Smooth muscle cell (in vitro differentiated cells): ENCODE data around the gene KLRG1. TPM values are rescaled to one million over a fixed set of nuclear protein-coding genes. Genes with fewer than 3 reads are reported as not detected.

Experiments used
- DNase-seq: peaks from one replicate; lab custom pipeline; 2025; ENCODE audit not compliant: unreplicated experiment; lab: John Stamatoyannopoulos, UW
- H2AFZ ChIP-seq: fragments of 200-600 bp; sonication (generic); 2 replicates; pipeline ENCODE4 v1.6.0; 2016; ENCODE audit warnings: antibody characterized with exemption, low read depth, mild to moderate bottlenecking
- H3F3A ChIP-seq: fragments of 200-600 bp; sonication (generic); 2 replicates; pipeline ENCODE4 v1.6.0; 2017; ENCODE audit warnings: antibody characterized with exemption, low read depth
- H3K27ac ChIP-seq: fragments of 200-600 bp; sonication (generic); 2 replicates; pipeline ENCODE4 v1.5.1; 2016; ENCODE audit warnings: low read depth, mild to moderate bottlenecking
- H3K27me3 ChIP-seq: fragments of 200-600 bp; sonication (generic); 2 replicates; pipeline ENCODE4 v1.6.1; 2016; ENCODE audit warnings: low read depth, mild to moderate bottlenecking
- H3K36me3 ChIP-seq: fragments of 200-600 bp; sonication (generic); 2 replicates; pipeline ENCODE4 v1.5.1; 2016; ENCODE audit warnings: low read depth
- H3K4me1 ChIP-seq: fragments of 200-600 bp; sonication (generic); 2 replicates; pipeline ENCODE4 v1.5.1; 2016; ENCODE audit warnings: low read depth
- H3K4me2 ChIP-seq: fragments of 200-600 bp; sonication (generic); 2 replicates; pipeline ENCODE4 v1.6.0; 2016; ENCODE audit warnings: mild to moderate bottlenecking
- H3K4me3 ChIP-seq: fragments of 200-600 bp; sonication (generic); 2 replicates; pipeline ENCODE4 v1.5.1; 2016; ENCODE audit warnings: mild to moderate bottlenecking
- H3K79me2 ChIP-seq: fragments of 200-600 bp; sonication (generic); 2 replicates; pipeline ENCODE4 v1.6.0; 2016; ENCODE audit warnings: low read depth, mild to moderate bottlenecking
- H3K9ac ChIP-seq: fragments of 200-600 bp; sonication (generic); 2 replicates; pipeline ENCODE4 v1.6.0; 2016; ENCODE audit warnings: low read depth
- H3K9me3 ChIP-seq: fragments of 200-600 bp; sonication (generic); replicated peaks from 2 replicates; pipeline ENCODE4 v1.5.1; 2016; ENCODE audit warnings: low read depth
- H4K20me1 ChIP-seq: fragments of 200-600 bp; sonication (generic); 2 replicates; pipeline ENCODE4 v1.6.0; 2016; ENCODE audit warnings: low read depth
- WGBS: methylation state at CpG from one replicate; pipeline ENCODE4 v1.1.7; 2016; ENCODE audit warnings: low lambda C conversion rate; 5-methylcytosine and 5-hydroxymethylcytosine counted together
- polyA plus RNA-seq: library from polyadenylated mRNA; unstranded; fragments of >200 nt; fragmentation: Nextera tagmentation; extraction: Ambion mirVana; gene quantifications from 2 replicates; pipeline ENCODE4 v1.2.1, GENCODE V29; 2016
- total RNA-seq: library from RNA; depleted of rRNA; stranded (reverse); fragments of >200 nt; gene quantifications from 2 replicates; pipeline ENCODE4 v1.2.3, GENCODE V29; 2014
- TF ChIP-seq, protein P1 (sequence below): fragments of 200-600 bp; sonication (generic); IDR thresholded peaks from 2 replicates; pipeline ENCODE4 v1.5.1; 2017; ENCODE audit warnings: borderline replicate concordance, mild to moderate bottlenecking, antibody characterized with exemption; ENCODE audit not compliant: insufficient read depth, poor library complexity, severe bottlenecking

KLRG1 gene
- total and polyA plus RNA-seq, 2 experiments from 2014 or later, result 1.6 TPM; not detected in 1

DNA sequence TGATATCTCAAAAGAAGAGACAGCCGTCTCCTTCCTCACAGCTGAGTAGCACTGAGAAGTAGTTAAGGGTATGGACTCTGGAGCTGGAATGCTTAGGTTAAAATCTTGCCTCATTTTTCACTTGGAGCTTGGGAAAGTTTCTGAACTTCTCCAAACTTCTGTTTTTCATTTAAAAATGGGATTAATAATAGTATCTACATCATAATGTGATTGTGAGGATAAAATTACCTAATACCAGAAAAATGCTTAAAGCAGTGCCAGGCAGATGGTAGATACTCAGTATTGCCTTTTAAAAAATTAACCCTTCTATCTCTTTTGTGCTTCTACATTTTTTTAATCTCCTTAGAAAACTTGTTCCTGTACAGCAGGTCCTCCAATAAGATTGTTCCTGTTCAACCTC is 63.3 kb downstream of the KLRG1 start:
- 69% methylated on average over 1 of the region's 1 CpG for WGBS
- TF ChIP-seq, protein P1, sequence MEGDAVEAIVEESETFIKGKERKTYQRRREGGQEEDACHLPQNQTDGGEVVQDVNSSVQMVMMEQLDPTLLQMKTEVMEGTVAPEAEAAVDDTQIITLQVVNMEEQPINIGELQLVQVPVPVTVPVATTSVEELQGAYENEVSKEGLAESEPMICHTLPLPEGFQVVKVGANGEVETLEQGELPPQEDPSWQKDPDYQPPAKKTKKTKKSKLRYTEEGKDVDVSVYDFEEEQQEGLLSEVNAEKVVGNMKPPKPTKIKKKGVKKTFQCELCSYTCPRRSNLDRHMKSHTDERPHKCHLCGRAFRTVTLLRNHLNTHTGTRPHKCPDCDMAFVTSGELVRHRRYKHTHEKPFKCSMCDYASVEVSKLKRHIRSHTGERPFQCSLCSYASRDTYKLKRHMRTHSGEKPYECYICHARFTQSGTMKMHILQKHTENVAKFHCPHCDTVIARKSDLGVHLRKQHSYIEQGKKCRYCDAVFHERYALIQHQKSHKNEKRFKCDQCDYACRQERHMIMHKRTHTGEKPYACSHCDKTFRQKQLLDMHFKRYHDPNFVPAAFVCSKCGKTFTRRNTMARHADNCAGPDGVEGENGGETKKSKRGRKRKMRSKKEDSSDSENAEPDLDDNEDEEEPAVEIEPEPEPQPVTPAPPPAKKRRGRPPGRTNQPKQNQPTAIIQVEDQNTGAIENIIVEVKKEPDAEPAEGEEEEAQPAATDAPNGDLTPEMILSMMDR, result no peak
- Histone ChIP-seq H3K9me3 (no peaks in the 10 kb centered on the region), H3K4me3 (no peak overlapping the region), H3K4me1 (no peaks in the 10 kb centered on the region), H3K27ac (no peak overlapping the region), H3K79me2 (no peaks in the 10 kb centered on the region), H3K9ac (no peak overlapping the region), H3F3A (no peaks in the 10 kb centered on the region), H3K36me3 (no peaks in the 10 kb centered on the region), H3K4me2 (no peak overlapping the region), H3K27me3 (no peaks in the 10 kb centered on the region), H2AFZ (no peak overlapping the region), H4K20me1 (no peaks in the 10 kb centered on the region)
- no peak for DNase-seq

Other genes with a start within 250 kb of the KLRG1 start
- gene A2ML1, start 166.9 kb upstream of the KLRG1 start, total RNA-seq, result 10.0 and 12.5 TPM in 2 replicates
- gene A2ML1, start 166.9 kb upstream of the KLRG1 start, polyA plus RNA-seq, result 1.5 and 2.4 TPM in 2 replicates
- 48.8 and 67.6 TPM in 2 replicates for gene PHC1, start 75.0 kb upstream of the KLRG1 start, total RNA-seq
- gene PHC1, start 75.0 kb upstream of the KLRG1 start, polyA plus RNA-seq, result 23.1 and 24.1 TPM in 2 replicates
- gene M6PR, start 39.9 kb upstream of the KLRG1 start, total RNA-seq, result 71.2 and 106 TPM in 2 replicates
- 49.8 and 67.2 TPM in 2 replicates for gene M6PR, start 39.9 kb upstream of the KLRG1 start, polyA plus RNA-seq
- 72.8 and 114 TPM in 2 replicates for gene A2M, start 126.4 kb downstream of the KLRG1 start, total RNA-seq
- 66.0 and 108 TPM in 2 replicates for gene A2M, start 126.4 kb downstream of the KLRG1 start, polyA plus RNA-seq
- not detected in 2 replicates for gene PZP, start 218.8 kb downstream of the KLRG1 start, total RNA-seq
- 0.09 TPM in 1 of 2 replicates, not detected in the other for gene PZP, start 218.8 kb downstream of the KLRG1 start, polyA plus RNA-seq